DND-41 (cell line): ENCODE data around the gene SAT2.

Source experiments
- EZH2 ChIP-seq: IDR thresholded peaks from 3 replicates; pipeline ENCODE4 v1.6.1; 2012; ENCODE audit warnings: borderline replicate concordance, low read depth, mild to moderate bottlenecking, moderate library complexity, low read length, inconsistent platforms; ENCODE audit not compliant: severe bottlenecking
- TF ChIP-seq, protein P1 (sequence below): IDR thresholded peaks from 2 replicates; pipeline ENCODE4 v1.5.1; 2012; ENCODE audit warnings: borderline replicate concordance, low read length, moderate library complexity, mild to moderate bottlenecking; ENCODE audit not compliant: poor library complexity, severe bottlenecking; ENCODE audit errors: extremely low read depth

DNA sequence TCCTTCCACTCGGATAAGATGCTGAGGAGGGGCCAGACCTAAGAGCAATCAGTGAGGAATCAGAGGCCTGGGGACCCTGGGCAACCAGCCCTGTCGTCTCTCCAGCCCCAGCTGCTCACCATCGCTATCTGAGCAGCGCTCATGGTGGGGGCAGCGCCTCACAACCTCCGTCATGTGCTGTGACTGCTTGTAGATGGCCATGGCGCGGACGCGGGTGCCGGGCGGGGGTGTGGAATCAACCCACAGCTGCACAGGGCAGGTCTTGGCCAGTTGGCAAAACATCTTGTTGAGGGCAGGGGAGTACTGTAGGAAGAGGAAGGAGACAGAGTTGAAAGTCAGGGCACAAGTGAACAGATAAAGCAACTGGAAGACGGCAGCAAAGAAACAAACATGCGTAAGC, 47.3 kb upstream of the SAT2 start:
- TF ChIP-seq, protein P1, sequence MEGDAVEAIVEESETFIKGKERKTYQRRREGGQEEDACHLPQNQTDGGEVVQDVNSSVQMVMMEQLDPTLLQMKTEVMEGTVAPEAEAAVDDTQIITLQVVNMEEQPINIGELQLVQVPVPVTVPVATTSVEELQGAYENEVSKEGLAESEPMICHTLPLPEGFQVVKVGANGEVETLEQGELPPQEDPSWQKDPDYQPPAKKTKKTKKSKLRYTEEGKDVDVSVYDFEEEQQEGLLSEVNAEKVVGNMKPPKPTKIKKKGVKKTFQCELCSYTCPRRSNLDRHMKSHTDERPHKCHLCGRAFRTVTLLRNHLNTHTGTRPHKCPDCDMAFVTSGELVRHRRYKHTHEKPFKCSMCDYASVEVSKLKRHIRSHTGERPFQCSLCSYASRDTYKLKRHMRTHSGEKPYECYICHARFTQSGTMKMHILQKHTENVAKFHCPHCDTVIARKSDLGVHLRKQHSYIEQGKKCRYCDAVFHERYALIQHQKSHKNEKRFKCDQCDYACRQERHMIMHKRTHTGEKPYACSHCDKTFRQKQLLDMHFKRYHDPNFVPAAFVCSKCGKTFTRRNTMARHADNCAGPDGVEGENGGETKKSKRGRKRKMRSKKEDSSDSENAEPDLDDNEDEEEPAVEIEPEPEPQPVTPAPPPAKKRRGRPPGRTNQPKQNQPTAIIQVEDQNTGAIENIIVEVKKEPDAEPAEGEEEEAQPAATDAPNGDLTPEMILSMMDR, result no peak
- TF ChIP-seq EZH2, result no peak
